IMR-90 (cell line): Measurements from ENCODE around the gene DGLUCY. TPM values are rescaled to one million over a fixed set of nuclear protein-coding genes. Genes with fewer than 3 reads are reported as not detected.

Source experiments
- ATAC-seq: fragments of 200-7000 bp; cut with Tn5 transposase; 2 replicates; pipeline ENCODE4 v1.9.1; 2020; ENCODE audit warnings: low read depth, mild to moderate bottlenecking, moderate library complexity
- BruUV-seq: library from RNA; stranded (reverse); fragments of 400-500 nt; replicated peaks from 2 replicates; lab custom pipeline; 2021; lab: Mats Ljungman, UMichigan
- CTCF ChIA-PET: fragments of 300-600 bp; formaldehyde crosslinking; extraction: SDS; loops from one replicate; lab custom pipeline; 2021; ENCODE audit warnings: antibody characterized with exemption; lab: Yijun Ruan, JAX
- POLR2A ChIA-PET: fragments of 300-600 bp; sonication (Branson Sonifier 250); formaldehyde crosslinking; loops from one replicate; lab custom pipeline; 2022; ENCODE audit warnings: antibody characterized with exemption; ENCODE audit not compliant: unreplicated experiment; lab: Charles Lee
- DNase-seq: peaks from one replicate; pipeline ENCODE4 v3.0.0; 2013
- H2AFZ ChIP-seq: replicated peaks from 2 replicates; pipeline ENCODE3; 2013; ENCODE audit warnings: low read length, mild to moderate bottlenecking; ENCODE audit not compliant: poor library complexity
- H2AK5ac ChIP-seq: 2 replicates; pipeline ENCODE4 v1.6.1; 2013; ENCODE audit warnings: low read depth, low read length, inconsistent platforms
- H2AK9ac ChIP-seq: replicated peaks from 2 replicates; pipeline ENCODE3; 2013; ENCODE audit warnings: mild to moderate bottlenecking, low read depth, low read length, moderate library complexity; ENCODE audit not compliant: poor library complexity
- H2BK120ac ChIP-seq: 2 replicates; pipeline ENCODE4 v1.6.1; 2013; ENCODE audit warnings: low read depth, low read length, inconsistent platforms
- H2BK15ac ChIP-seq: 3 replicates; pipeline ENCODE4 v1.6.1; 2013; ENCODE audit warnings: low read depth, low read length, inconsistent platforms
- H2BK20ac ChIP-seq: 2 replicates; pipeline ENCODE4 v1.6.1; 2013; ENCODE audit warnings: low read depth, mild to moderate bottlenecking, inconsistent platforms, low read length, moderate library complexity
- H2BK5ac ChIP-seq: 2 replicates; pipeline ENCODE4 v1.6.1; 2013; ENCODE audit warnings: mild to moderate bottlenecking, low read depth, low read length, inconsistent platforms; ENCODE audit not compliant: poor library complexity, severe bottlenecking
- H3K14ac ChIP-seq: replicated peaks from 2 replicates; pipeline ENCODE4 v1.6.1; 2013; ENCODE audit warnings: low read depth, low read length, inconsistent platforms
- H3K18ac ChIP-seq: 2 replicates; pipeline ENCODE4 v1.6.1; 2013; ENCODE audit warnings: low read depth, low read length, control low read depth
- H3K23ac ChIP-seq: 2 replicates; pipeline ENCODE4 v1.6.1; 2013; ENCODE audit warnings: low read depth, low read length, inconsistent platforms
- H3K27ac ChIP-seq: 2 replicates; pipeline ENCODE4 v1.5.1; 2013; ENCODE audit warnings: mild to moderate bottlenecking, control low read depth, low read length; ENCODE audit not compliant: insufficient read depth
- H3K27me3 ChIP-seq: 2 replicates; pipeline ENCODE4 v1.6.1; 2013; ENCODE audit warnings: low read length; ENCODE audit not compliant: control insufficient read depth, insufficient read depth
- H3K36me3 ChIP-seq: 2 replicates; pipeline ENCODE4 v1.6.1; 2013; ENCODE audit warnings: low read length, mixed read lengths; ENCODE audit not compliant: control insufficient read depth, insufficient read depth
- H3K4ac ChIP-seq: 2 replicates; pipeline ENCODE4 v1.6.1; 2013; ENCODE audit warnings: low read depth, low read length, inconsistent platforms
- H3K4me1 ChIP-seq: 2 replicates; pipeline ENCODE4 v1.6.1; 2013; ENCODE audit warnings: low read length, mixed read lengths; ENCODE audit not compliant: control insufficient read depth, insufficient read depth
- H3K4me2 ChIP-seq: 2 replicates; pipeline ENCODE4 v1.6.1; 2013; ENCODE audit warnings: low read depth, mild to moderate bottlenecking, control low read depth, low read length, moderate library complexity
- H3K4me3 ChIP-seq: 2 replicates; pipeline ENCODE4 v1.5.1; 2013; ENCODE audit warnings: low read depth, mild to moderate bottlenecking, control low read depth, low read length, moderate library complexity; ENCODE audit not compliant: insufficient read depth
- H3K56ac ChIP-seq: 2 replicates; pipeline ENCODE4 v1.6.1; 2013; ENCODE audit warnings: low read length, inconsistent platforms; ENCODE audit not compliant: insufficient read depth; ENCODE audit errors: extremely low read depth
- H3K79me1 ChIP-seq, 2 experiments: 2 replicates each; pipeline ENCODE4 v1.6.1; 2013; ENCODE audit warnings: low read length in 2 of 2, inconsistent platforms in 1 of 2, low read depth in 1 of 2
- H3K9ac ChIP-seq: 2 replicates; pipeline ENCODE4 v1.6.1; 2013; ENCODE audit warnings: low read depth, low read length, control low read depth
- H3K9me1 ChIP-seq: 2 replicates; pipeline ENCODE4 v1.6.1; 2013; ENCODE audit warnings: low read length, inconsistent platforms; ENCODE audit not compliant: insufficient read depth
- H3K9me3 ChIP-seq: 2 replicates; pipeline ENCODE4 v1.6.1; 2013; ENCODE audit warnings: low read length; ENCODE audit not compliant: control insufficient read depth, insufficient read depth
- H4K20me1 ChIP-seq: 2 replicates; pipeline ENCODE4 v1.6.1; 2013; ENCODE audit warnings: low read length, inconsistent platforms; ENCODE audit not compliant: insufficient read depth
- H4K5ac ChIP-seq: 2 replicates; pipeline ENCODE4 v1.6.1; 2013; ENCODE audit warnings: mild to moderate bottlenecking, low read depth, low read length, control low read depth
- H4K8ac ChIP-seq, 2 experiments: 2 replicates each; pipeline ENCODE4 v1.6.1; 2013; ENCODE audit warnings: low read depth in 2 of 2, low read length in 2 of 2, control low read depth in 1 of 2, inconsistent platforms in 1 of 2
- H4K91ac ChIP-seq: 2 replicates; pipeline ENCODE4 v1.6.1; 2013; ENCODE audit warnings: low read depth, low read length, inconsistent platforms; ENCODE audit not compliant: insufficient read depth
- CEBPB ChIP-seq: IDR thresholded peaks from 2 replicates; pipeline ENCODE4 v1.6.1; 2012; ENCODE audit warnings: low read depth, low read length, improper control_type of control experiment
- CHD1 ChIP-seq: IDR thresholded peaks from 2 replicates; pipeline ENCODE4 v1.6.1; 2012; ENCODE audit warnings: low read depth, low read length, improper control_type of control experiment
- FOS ChIP-seq: fragments of 150-350 bp; IDR thresholded peaks from 2 replicates; pipeline ENCODE4 v1.6.1; 2016; ENCODE audit warnings: low read depth, low read length
- NFE2L2 ChIP-seq: fragments of 150-350 bp; IDR thresholded peaks from 2 replicates; pipeline ENCODE4 v1.6.1; 2016; ENCODE audit warnings: low read depth, mild to moderate bottlenecking, low read length
- RCOR1 ChIP-seq: IDR thresholded peaks from 2 replicates; pipeline ENCODE4 v1.6.1; 2012; ENCODE audit warnings: mild to moderate bottlenecking, low read length, improper control_type of control experiment; ENCODE audit not compliant: insufficient replicate concordance
- USF2 ChIP-seq: fragments of 150-350 bp; IDR thresholded peaks from 2 replicates; pipeline ENCODE4 v1.6.1; 2017; ENCODE audit warnings: mild to moderate bottlenecking, antibody characterized with exemption, low read length, low read depth
- WGBS, 2 experiments: methylation state at CpG; one replicate each; pipeline versions ENCODE4 v1.1.5 to v1.1.7; 2013; ENCODE audit warnings: missing lambda C conversion rate in 2 of 2; ENCODE audit not compliant: insufficient read length in 1 of 2; ENCODE audit errors: extremely low coverage in 2 of 2; 5-methylcytosine and 5-hydroxymethylcytosine counted together
- dilution Hi-C: fragments of 300-500 bp; cut with HindIII; formaldehyde crosslinking; loops from one replicate; pipeline ENCODE4 v1.14.3; 2018; ENCODE audit warnings: low sequenced_read_pairs; ENCODE audit not compliant: unreplicated experiment
- in situ Hi-C: fragments of 300-500 bp; cut with MboI; formaldehyde crosslinking; loops from 3 replicates; pipeline ENCODE4 v1.14.3; 2019; ENCODE audit warnings: low sequenced_read_pairs, inconsistent platforms, mixed read lengths
- intact Hi-C: fragments of 100-400 bp; cut with micrococcal nuclease; formaldehyde crosslinking; loops from 2 replicates; pipeline ENCODE4 v1.10.0; 2022
- polyA plus RNA-seq, 3 experiments: library from polyadenylated mRNA; depleted of rRNA; stranded (reverse); fragments of >200 nt; gene quantifications; 2 replicates each; pipeline ENCODE4 v1.2.3, GENCODE V29; 2012; ENCODE audit warnings: low replicate concordance in 1 of 3
- total RNA-seq: library from RNA; depleted of rRNA; stranded (reverse); fragments of >200 nt; gene quantifications from 2 replicates; pipeline ENCODE4 v1.2.3, GENCODE V29; 2012
- TF ChIP-seq, protein P1 (sequence below): fragments of 150-350 bp; IDR thresholded peaks from 2 replicates; pipeline ENCODE4 v1.6.1; 2016; ENCODE audit warnings: low read depth, mild to moderate bottlenecking, low read length, moderate library complexity, borderline replicate concordance
- TF ChIP-seq, protein P2 (sequence below): conservative IDR thresholded peaks from 2 replicates; pipeline ENCODE4 v1.5.1; 2012; ENCODE audit warnings: mild to moderate bottlenecking, low read depth, low read length, improper control_type of control experiment

DGLUCY gene
- total and polyA plus RNA-seq, 2 of the 4 experiments (the other 2 are of a cell fraction), result 8.5 to 13.3 TPM

GRCh38 chr14:91211017-91211416, 97.1 kb downstream of the DGLUCY start:
- no peaks in the 10 kb centered on the region; the same call in 1 of the 2 replicates for H3K9me1 ChIP-seq
- no peak overlapping the region for H3K14ac ChIP-seq
- H3K27me3 ChIP-seq, result no peaks in the 10 kb centered on the region
- H3K4me2 ChIP-seq, result no peak overlapping the region
- no peak overlapping the region for H2AFZ ChIP-seq
- ATAC-seq, result no peak
- no peak overlapping the region for H2BK120ac ChIP-seq
- peaks cover 8% of the 10 kb centered on the region; the same call in 1 of the 2 replicates for H3K36me3 ChIP-seq
- no peak overlapping the region for H3K18ac ChIP-seq
- no peak overlapping the region for H3K23ac ChIP-seq
- H2AK5ac ChIP-seq, result no peak overlapping the region
- H4K8ac ChIP-seq, result no peak overlapping the region
- H4K5ac ChIP-seq, result no peak overlapping the region
- H2BK5ac ChIP-seq, result no peak overlapping the region
- H4K20me1 ChIP-seq, result no peaks in the 10 kb centered on the region
- WGBS, 2 experiments, result no CpG with 5 or more reads among the region's 2 CpGs
- no peak overlapping the region for H2BK20ac ChIP-seq
- H3K4me1 ChIP-seq, result no peaks in the 10 kb centered on the region
- H3K27ac ChIP-seq, result no peak overlapping the region
- no peak overlapping the region for H3K4ac ChIP-seq
- no peak overlapping the region for H2AK9ac ChIP-seq
- CTCF ChIA-PET, result no interaction called here
- intact Hi-C loops, result no loop called here
- TF ChIP-seq FOS (no peak), CHD1 (no peak), USF2 (no peak), RCOR1 (no peak), CEBPB (no peak), NFE2L2 (no peak)
- TF ChIP-seq, protein P1, sequence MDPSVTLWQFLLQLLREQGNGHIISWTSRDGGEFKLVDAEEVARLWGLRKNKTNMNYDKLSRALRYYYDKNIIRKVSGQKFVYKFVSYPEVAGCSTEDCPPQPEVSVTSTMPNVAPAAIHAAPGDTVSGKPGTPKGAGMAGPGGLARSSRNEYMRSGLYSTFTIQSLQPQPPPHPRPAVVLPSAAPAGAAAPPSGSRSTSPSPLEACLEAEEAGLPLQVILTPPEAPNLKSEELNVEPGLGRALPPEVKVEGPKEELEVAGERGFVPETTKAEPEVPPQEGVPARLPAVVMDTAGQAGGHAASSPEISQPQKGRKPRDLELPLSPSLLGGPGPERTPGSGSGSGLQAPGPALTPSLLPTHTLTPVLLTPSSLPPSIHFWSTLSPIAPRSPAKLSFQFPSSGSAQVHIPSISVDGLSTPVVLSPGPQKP, result no peak
- TF ChIP-seq, protein P2, sequence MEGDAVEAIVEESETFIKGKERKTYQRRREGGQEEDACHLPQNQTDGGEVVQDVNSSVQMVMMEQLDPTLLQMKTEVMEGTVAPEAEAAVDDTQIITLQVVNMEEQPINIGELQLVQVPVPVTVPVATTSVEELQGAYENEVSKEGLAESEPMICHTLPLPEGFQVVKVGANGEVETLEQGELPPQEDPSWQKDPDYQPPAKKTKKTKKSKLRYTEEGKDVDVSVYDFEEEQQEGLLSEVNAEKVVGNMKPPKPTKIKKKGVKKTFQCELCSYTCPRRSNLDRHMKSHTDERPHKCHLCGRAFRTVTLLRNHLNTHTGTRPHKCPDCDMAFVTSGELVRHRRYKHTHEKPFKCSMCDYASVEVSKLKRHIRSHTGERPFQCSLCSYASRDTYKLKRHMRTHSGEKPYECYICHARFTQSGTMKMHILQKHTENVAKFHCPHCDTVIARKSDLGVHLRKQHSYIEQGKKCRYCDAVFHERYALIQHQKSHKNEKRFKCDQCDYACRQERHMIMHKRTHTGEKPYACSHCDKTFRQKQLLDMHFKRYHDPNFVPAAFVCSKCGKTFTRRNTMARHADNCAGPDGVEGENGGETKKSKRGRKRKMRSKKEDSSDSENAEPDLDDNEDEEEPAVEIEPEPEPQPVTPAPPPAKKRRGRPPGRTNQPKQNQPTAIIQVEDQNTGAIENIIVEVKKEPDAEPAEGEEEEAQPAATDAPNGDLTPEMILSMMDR, result no peak
- H3K9ac ChIP-seq, result no peak overlapping the region
- no peak overlapping the region for H2BK15ac ChIP-seq
- POLR2A ChIA-PET, result no interaction called here
- no peak overlapping the region for H3K56ac ChIP-seq
- dilution Hi-C loops, result no loop called here
- H3K9me3 ChIP-seq, result no peaks in the 10 kb centered on the region
- no TSS peak for BruUV-seq
- in situ Hi-C loops, result no loop called here
- no peak overlapping the region for H4K91ac ChIP-seq
- H3K4me3 ChIP-seq, result no peak overlapping the region
- H3K79me1 ChIP-seq, result no peaks in the 10 kb centered on the region
- no peak for DNase-seq
